ENCODE data around the gene UBR1.
A peak's percentile ranks its signal among the peaks of the same experiment; 100 is the strongest.
"Not testable (repeated sequence)": the region's sequence is repeated elsewhere in the genome, so short reads cannot be mapped to it uniquely, and the experiment has no call there.

Gene UBR1

GRCh38 chr15:43132830-43133429 lies 27.1 kb upstream of the UBR1 start:
- Histone ChIP-seq H3K36me3 (ENCODE audit: control insufficient read depth, insufficient read depth, low read length) (peaks cover 6% of the 10 kb centered on the region; the same call in 1 of the 2 replicates), H3K4me1 (ENCODE audit: control insufficient read depth, insufficient read depth, low read length) (0 out of 2 replicates have a peak, but pooled peaks cover 3% of the 10 kb centered on the region), H3K27ac (ENCODE audit: low read depth, low read length) (peak overlapping the region; percentile 12), H3K4me3 (ENCODE audit: low read depth, low read length) (peak overlapping the region; percentile 79), H3K27me3 (ENCODE audit: control insufficient read depth, insufficient read depth, low read length) (peaks cover 36% of the 10 kb centered on the region), H3K9me3 (ENCODE audit: control insufficient read depth, insufficient read depth, low read length) (no peaks in the 10 kb centered on the region; the same call in 1 of the 2 replicates), H3K9ac (ENCODE audit: low read depth, low read length) (peak overlapping the region; percentile 72)

- Histone ChIP-seq H3K9ac (ENCODE audit: low read depth, low read length) (no peak overlapping the region), H3K4me3 (ENCODE audit: low read depth, low read length) (no peak overlapping the region), H3K36me3 (ENCODE audit: control insufficient read depth, insufficient read depth, low read length) (no peaks in the 10 kb centered on the region), H3K27ac (ENCODE audit: low read depth, low read length) (no peak overlapping the region), H3K4me1 (ENCODE audit: control insufficient read depth, insufficient read depth, low read length) (no peaks in the 10 kb centered on the region), H3K27me3 (ENCODE audit: control insufficient read depth, insufficient read depth, low read length) (peaks cover 23% of the 10 kb centered on the region), H3K9me3 (ENCODE audit: control insufficient read depth, insufficient read depth, low read length) (no peaks in the 10 kb centered on the region; the same call in 1 of the 2 replicates)
Observed at GRCh38 chr15:43128980-43129335, 23.1 kb upstream of the UBR1 start.

DNA sequence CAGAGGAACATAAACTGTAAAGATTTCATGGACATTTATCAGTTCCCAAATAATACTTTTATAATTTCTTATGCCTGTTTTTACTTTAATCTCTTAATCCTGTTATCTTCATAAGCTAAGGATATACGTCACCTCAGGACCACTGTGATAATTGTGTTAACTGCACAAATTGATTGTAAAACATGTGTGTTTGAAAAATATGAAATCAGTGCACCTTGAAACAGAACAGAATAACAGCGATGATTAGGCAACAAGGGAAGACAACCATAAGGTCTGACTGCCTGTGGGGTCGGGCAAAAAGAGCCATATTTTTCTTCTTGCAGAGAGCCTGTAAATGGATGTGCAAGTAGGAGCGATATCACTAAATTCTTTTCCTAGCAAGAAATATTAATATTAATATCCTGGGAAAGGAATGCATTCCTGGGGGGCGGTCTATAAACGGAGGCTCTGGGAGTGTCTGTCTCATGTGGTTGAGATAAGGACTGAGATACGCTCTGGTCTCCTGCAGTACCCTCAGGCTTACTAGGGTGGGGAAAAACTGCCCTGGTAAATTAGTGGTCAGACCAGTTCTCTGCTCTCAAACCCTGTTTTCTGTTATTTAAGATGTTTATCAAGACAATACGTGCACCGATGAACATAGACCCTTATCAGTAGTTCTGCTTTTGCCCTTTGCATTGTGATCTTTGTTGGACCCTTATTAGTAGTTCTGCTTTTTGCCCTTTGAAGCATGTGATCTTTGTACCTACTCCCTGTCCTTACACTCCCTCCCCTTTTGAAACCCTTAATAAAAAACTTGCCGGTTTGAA lies 22.5 kb upstream of the UBR1 start:
- not testable (repeated sequence) for H3K27ac ChIP-seq (ENCODE audit: low read depth, low read length)

GRCh38 chr15:43127752-43128151 lies 21.9 kb upstream of the UBR1 start:
- Histone ChIP-seq H3K4me3 (ENCODE audit: low read depth, low read length) (no peak overlapping the region), H3K27ac (ENCODE audit: low read depth, low read length) (no peak overlapping the region), H3K9ac (ENCODE audit: low read depth, low read length) (no peak overlapping the region), H3K36me3 (ENCODE audit: control insufficient read depth, insufficient read depth, low read length) (no peaks in the 10 kb centered on the region), H3K27me3 (ENCODE audit: control insufficient read depth, insufficient read depth, low read length) (peaks cover 11% of the 10 kb centered on the region), H3K4me1 (ENCODE audit: control insufficient read depth, insufficient read depth, low read length) (no peaks in the 10 kb centered on the region), H3K9me3 (ENCODE audit: control insufficient read depth, insufficient read depth, low read length) (no peaks in the 10 kb centered on the region; the same call in 1 of the 2 replicates)

More for the DNA sequence above, 22.5 kb upstream of the UBR1 start:
- H3K9me3 ChIP-seq (ENCODE audit: control insufficient read depth, insufficient read depth, low read length); H3K4me1 ChIP-seq (ENCODE audit: control insufficient read depth, insufficient read depth, low read length); H3K9ac ChIP-seq (ENCODE audit: low read depth, low read length); H3K4me3 ChIP-seq (ENCODE audit: low read depth, low read length); H3K36me3 ChIP-seq (ENCODE audit: control insufficient read depth, insufficient read depth, low read length): not testable (repeated sequence)
- peaks cover 17% of the 10 kb centered on the region for H3K27me3 ChIP-seq (ENCODE audit: control insufficient read depth, insufficient read depth, low read length)

- no peaks in the 10 kb centered on the region for H3K36me3 ChIP-seq (ENCODE audit: control insufficient read depth, insufficient read depth, low read length)
- H3K27ac ChIP-seq (ENCODE audit: low read depth, low read length) = no peak overlapping the region
- no peaks in the 10 kb centered on the region for H3K4me1 ChIP-seq (ENCODE audit: control insufficient read depth, insufficient read depth, low read length)
- no peaks in the 10 kb centered on the region; the same call in 1 of the 2 replicates for H3K9me3 ChIP-seq (ENCODE audit: control insufficient read depth, insufficient read depth, low read length)
- no peak overlapping the region for H3K9ac ChIP-seq (ENCODE audit: low read depth, low read length)
- H3K4me3 ChIP-seq (ENCODE audit: low read depth, low read length) = no peak overlapping the region
- H3K27me3 ChIP-seq (ENCODE audit: control insufficient read depth, insufficient read depth, low read length) = peaks cover 10% of the 10 kb centered on the region; the same call in 1 of the 2 replicates
Observed at GRCh38 chr15:43126356-43126755, 20.5 kb upstream of the UBR1 start.

DNA sequence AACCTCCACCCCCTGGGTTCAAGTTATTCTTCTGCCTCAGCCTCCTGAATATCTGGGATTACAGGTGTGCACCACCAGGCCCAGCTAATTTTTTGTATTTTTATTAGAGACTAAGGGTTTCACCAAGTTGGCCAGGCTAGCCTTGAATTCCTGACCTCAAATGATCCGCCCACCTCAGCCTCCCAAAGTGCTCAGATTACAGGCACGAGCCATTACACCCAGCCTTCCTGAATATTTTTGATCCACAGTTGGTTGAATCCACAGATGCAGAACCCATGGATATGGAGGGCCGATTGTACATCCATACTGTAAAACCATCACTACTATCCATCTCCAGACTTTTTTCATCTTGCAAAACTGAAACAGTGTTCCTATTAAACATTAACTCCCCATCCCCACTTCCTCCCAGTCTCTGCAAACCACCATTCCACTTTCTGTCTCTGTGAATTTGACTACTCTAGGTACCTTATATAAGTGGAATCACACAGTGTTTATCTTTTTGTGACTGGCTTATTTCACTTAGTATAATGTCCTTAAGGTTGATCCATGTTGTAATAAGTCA lies 19.3 kb upstream of the UBR1 start:
- Histone ChIP-seq H3K4me3 (ENCODE audit: low read depth, low read length) (no peak overlapping the region), H3K9ac (ENCODE audit: low read depth, low read length) (no peak overlapping the region), H3K9me3 (ENCODE audit: control insufficient read depth, insufficient read depth, low read length) (no peaks in the 10 kb centered on the region; the same call in 1 of the 2 replicates), H3K27me3 (ENCODE audit: control insufficient read depth, insufficient read depth, low read length) (peaks cover 8% of the 10 kb centered on the region), H3K27ac (ENCODE audit: low read depth, low read length) (no peak overlapping the region), H3K4me1 (ENCODE audit: control insufficient read depth, insufficient read depth, low read length) (no peaks in the 10 kb centered on the region), H3K36me3 (ENCODE audit: control insufficient read depth, insufficient read depth, low read length) (no peaks in the 10 kb centered on the region)

DNA sequence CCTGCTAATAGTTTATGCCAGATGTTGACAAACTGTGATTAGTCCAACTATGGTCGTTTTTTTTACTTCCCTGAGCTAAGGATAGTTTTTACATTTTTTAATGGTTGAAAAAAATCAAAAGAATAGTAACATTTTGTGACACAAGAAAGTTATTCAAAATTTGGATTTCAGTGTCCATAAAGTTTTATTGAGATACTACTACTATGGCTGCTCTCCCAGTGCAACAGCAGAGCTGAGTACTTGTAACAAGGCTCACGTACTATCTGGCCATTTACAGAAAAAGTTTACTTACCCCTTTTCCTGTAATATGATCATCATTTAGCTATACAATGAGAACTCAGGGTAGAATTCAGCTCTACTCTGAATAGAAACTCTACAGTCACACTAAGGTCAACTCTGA lies 16.0 kb upstream of the UBR1 start:
- Histone ChIP-seq H3K4me1 (ENCODE audit: control insufficient read depth, insufficient read depth, low read length) (no peaks in the 10 kb centered on the region), H3K36me3 (ENCODE audit: control insufficient read depth, insufficient read depth, low read length) (no peaks in the 10 kb centered on the region), H3K27me3 (ENCODE audit: control insufficient read depth, insufficient read depth, low read length) (peaks cover 12% of the 10 kb centered on the region), H3K9me3 (ENCODE audit: control insufficient read depth, insufficient read depth, low read length) (no peaks in the 10 kb centered on the region), H3K9ac (ENCODE audit: low read depth, low read length) (no peak overlapping the region), H3K4me3 (ENCODE audit: low read depth, low read length) (no peak overlapping the region), H3K27ac (ENCODE audit: low read depth, low read length) (no peak overlapping the region)

DNA sequence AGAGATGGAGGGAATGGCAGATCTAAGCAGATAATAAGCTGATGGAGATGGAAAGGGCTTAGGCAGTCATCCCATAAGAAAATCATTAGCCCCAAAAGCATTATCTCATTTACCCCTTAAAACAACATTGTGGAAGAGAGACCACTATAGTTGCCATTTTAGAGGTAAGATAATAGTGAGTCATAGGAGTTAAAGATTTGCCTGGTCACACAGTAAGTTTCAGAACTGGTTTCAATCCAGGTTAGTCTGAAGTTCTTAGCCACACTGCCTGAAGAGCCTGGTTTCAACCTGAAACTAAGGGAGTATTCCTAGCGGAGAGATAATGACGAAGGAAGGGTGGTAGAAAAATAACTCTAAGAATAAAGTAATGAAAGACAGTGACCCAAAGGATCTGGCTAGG lies 13.0 kb upstream of the UBR1 start:
- H3K36me3 ChIP-seq (ENCODE audit: control insufficient read depth, insufficient read depth, low read length) = no peaks in the 10 kb centered on the region
- no peaks in the 10 kb centered on the region for H3K4me1 ChIP-seq (ENCODE audit: control insufficient read depth, insufficient read depth, low read length)
- H3K9me3 ChIP-seq (ENCODE audit: control insufficient read depth, insufficient read depth, low read length) = no peaks in the 10 kb centered on the region
- no peak overlapping the region for H3K27ac ChIP-seq (ENCODE audit: low read depth, low read length)
- no peak overlapping the region for H3K9ac ChIP-seq (ENCODE audit: low read depth, low read length)
- no peak overlapping the region for H3K4me3 ChIP-seq (ENCODE audit: low read depth, low read length)
- H3K27me3 ChIP-seq (ENCODE audit: control insufficient read depth, insufficient read depth, low read length) = peaks cover 12% of the 10 kb centered on the region

GRCh38 chr15:43118286-43118685 lies 12.4 kb upstream of the UBR1 start:
- Histone ChIP-seq H3K9ac (ENCODE audit: low read depth, low read length) (no peak overlapping the region), H3K27me3 (ENCODE audit: control insufficient read depth, insufficient read depth, low read length) (peaks cover 12% of the 10 kb centered on the region), H3K36me3 (ENCODE audit: control insufficient read depth, insufficient read depth, low read length) (no peaks in the 10 kb centered on the region), H3K4me1 (ENCODE audit: control insufficient read depth, insufficient read depth, low read length) (no peaks in the 10 kb centered on the region), H3K4me3 (ENCODE audit: low read depth, low read length) (no peak overlapping the region), H3K9me3 (ENCODE audit: control insufficient read depth, insufficient read depth, low read length) (no peaks in the 10 kb centered on the region), H3K27ac (ENCODE audit: low read depth, low read length) (no peak overlapping the region)

DNA sequence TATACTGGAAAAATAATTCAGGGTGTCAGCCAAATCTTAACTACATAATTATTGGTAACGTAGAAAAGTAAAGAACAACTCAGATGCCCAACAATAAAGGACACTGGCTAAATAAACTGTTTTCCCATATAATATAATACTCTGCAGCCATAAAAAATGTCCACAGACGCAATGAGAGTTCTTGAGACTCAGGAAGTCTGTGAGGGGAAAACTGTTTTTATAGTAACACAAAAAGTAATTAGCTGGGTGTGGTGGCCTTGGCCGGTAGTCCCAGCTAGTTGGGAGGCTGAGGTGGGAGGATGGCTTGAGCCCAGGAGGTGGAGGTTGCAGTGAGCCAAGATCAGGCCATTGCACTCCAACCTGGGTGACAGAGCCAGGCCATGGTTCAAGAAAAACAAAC lies 5.5 kb upstream of the UBR1 start:
- Histone ChIP-seq H3K4me3 (ENCODE audit: low read depth, low read length) (no peak overlapping the region), H3K4me1 (ENCODE audit: control insufficient read depth, insufficient read depth, low read length) (no peaks in the 10 kb centered on the region), H3K9ac (ENCODE audit: low read depth, low read length) (no peak overlapping the region), H3K27ac (ENCODE audit: low read depth, low read length) (no peak overlapping the region), H3K27me3 (ENCODE audit: control insufficient read depth, insufficient read depth, low read length) (no peaks in the 10 kb centered on the region), H3K36me3 (ENCODE audit: control insufficient read depth, insufficient read depth, low read length) (no peaks in the 10 kb centered on the region), H3K9me3 (ENCODE audit: control insufficient read depth, insufficient read depth, low read length) (no peaks in the 10 kb centered on the region)

- Histone ChIP-seq H3K9ac (ENCODE audit: low read depth, low read length) (no peak overlapping the region), H3K36me3 (ENCODE audit: control insufficient read depth, insufficient read depth, low read length) (peaks cover 5% of the 10 kb centered on the region; the same call in 1 of the 2 replicates), H3K27ac (ENCODE audit: low read depth, low read length) (no peak overlapping the region), H3K4me3 (ENCODE audit: low read depth, low read length) (no peak overlapping the region), H3K9me3 (ENCODE audit: control insufficient read depth, insufficient read depth, low read length) (no peaks in the 10 kb centered on the region), H3K27me3 (ENCODE audit: control insufficient read depth, insufficient read depth, low read length) (no peaks in the 10 kb centered on the region), H3K4me1 (ENCODE audit: control insufficient read depth, insufficient read depth, low read length) (no peaks in the 10 kb centered on the region; the same call in 1 of the 2 replicates)
Observed at GRCh38 chr15:43107751-43108150, 1.9 kb upstream of the UBR1 start.

Measured in HUES48 (cell line).